HG03520 (cell line): ENCODE measurements around the gene TTC22.

Source experiments
- ATAC-seq: cut with Tn5 transposase; IDR thresholded peaks from one replicate; pipeline ENCODE4 v1.9.1; 2021; ENCODE audit warnings: mild to moderate bottlenecking, moderate library complexity; ENCODE audit not compliant: unreplicated experiment

The TTC22 gene

DNA sequence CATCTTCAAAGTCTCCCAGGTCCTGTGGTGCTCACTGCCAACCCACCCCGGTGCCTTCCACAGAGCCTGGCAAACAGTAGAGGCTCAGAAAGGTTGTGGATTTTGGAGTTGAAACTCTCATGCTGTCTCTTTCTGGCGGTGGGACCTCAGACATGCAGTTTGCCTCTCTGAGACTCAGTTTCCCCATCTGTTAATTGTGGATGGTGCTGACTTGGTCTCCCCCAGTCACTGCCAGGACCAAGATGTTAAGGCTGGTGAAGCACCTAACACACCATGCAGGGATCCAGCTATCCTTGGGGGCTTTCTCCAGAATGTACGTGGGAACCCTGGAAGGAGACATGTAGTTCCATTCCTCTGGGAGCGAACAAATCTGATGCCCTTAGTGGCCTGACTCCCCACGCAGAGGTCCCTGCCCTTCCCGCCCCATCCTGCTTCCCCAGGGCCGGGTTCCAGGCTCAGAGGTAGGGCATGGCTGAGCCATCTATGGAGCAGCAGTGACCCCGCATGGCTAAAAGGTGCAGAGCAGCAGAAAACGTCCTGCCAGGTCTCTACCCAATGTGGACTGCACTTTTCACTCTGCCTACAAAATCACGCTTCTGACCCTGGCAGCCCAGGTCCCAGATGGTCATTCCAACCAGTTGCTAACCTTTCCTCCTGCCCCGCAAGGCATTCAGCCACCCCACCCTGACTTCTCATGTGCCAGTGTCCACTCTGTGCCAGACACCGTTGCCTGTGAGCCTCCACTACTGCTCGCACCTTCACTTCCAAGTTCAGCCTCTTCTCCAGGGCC, 9.2 kb upstream of the TTC22 start:
- ATAC-seq = no peak

- no peak for ATAC-seq
Observed at GRCh38 chr1:54809496-54810074, 8.5 kb upstream of the TTC22 start.

- no peak for ATAC-seq
Observed at GRCh38 chr1:54808443-54809207, 7.5 kb upstream of the TTC22 start.

DNA sequence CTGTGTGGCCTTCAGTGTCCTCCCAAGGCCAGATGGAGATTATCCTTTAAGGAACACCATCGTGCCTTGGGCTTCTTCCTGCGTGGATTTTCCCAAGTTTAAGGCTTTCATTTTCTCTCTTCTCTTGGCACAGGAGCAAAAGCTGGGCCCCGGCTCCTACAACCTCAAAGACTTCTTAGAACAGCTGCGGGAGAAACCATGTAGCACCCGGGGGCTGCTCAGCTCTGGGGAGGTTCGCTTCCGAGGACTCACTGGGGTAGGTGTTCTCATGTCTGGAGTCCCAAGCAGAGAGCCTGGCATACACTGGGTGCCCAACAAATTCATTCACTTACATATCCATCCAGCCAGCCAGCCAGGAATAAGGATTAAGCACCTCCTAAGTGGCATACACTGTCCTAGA, 6.6 kb upstream of the TTC22 start:
- no peak for ATAC-seq

- no peak for ATAC-seq
Observed at GRCh38 chr1:54806931-54807611, 5.9 kb upstream of the TTC22 start.

GRCh38 chr1:54805981-54806381, 4.9 kb upstream of the TTC22 start:
- ATAC-seq = no peak

GRCh38 chr1:54805466-54805865, 4.3 kb upstream of the TTC22 start:
- ATAC-seq = no peak

DNA sequence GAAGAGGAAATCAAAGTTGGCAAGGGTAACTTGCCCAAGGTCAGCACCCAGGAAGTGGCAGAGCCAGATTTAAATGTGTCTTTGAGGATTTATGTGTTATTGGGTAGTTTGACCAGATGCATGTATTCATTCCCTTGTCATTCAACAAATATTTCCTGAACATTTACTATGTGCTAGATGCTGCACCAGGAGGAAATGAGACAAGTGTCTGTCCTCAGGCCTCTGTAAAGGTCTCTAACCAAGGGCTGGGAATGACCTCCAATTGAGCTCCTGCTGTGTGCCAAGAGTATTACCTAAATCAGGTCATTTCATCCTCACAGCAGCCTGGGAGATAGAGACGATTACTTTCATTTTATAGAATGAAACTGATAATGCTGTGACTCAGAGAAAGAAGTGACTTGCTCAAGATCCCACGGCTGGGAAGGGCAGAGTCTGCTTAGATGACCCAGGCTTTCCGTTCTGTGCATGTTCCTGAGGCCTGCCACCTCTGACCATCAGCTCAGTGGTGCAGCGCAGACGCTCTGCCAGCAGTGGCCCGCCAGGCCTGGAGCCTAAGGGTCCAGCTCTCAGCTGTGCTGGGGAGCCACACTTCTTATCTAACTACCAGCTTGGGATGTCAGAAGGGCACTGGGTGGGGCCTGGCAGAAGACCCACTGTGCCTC, 3.5 kb upstream of the TTC22 start:
- ATAC-seq = no peak

DNA sequence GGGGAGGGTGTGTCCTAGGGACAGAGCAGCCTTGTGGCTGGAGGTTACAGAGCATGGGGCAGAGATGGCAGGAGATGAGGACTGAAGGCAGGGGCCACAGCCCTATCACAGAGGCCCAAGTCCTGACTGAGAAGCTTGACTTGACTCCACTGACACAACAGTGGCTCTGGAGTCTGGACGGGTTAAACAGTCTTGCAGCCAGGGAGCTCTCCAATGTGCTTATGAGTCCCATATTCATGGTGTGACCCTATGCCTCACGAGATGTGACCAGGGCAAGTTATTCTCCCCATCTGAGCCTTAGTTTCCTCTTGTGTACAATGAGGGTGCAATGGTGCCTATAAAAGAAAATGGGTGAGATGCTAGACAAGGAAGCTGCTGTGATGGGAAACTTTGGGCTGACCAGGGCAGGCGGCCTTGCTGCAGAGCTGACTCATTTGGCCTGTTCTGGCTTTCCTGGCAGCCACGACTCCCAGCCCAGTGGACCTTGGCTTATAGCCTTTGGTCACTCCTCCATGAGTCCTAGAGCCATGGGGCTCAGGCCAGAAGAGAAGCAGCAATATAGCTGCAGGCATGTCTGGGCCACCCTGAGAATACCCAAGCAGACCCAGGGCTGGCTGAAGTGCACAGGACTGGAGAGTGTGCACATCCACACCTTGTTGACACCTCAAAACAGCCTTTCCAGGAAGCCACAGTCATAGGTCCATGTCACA, 2.8 kb upstream of the TTC22 start:
- ATAC-seq = no peak

DNA sequence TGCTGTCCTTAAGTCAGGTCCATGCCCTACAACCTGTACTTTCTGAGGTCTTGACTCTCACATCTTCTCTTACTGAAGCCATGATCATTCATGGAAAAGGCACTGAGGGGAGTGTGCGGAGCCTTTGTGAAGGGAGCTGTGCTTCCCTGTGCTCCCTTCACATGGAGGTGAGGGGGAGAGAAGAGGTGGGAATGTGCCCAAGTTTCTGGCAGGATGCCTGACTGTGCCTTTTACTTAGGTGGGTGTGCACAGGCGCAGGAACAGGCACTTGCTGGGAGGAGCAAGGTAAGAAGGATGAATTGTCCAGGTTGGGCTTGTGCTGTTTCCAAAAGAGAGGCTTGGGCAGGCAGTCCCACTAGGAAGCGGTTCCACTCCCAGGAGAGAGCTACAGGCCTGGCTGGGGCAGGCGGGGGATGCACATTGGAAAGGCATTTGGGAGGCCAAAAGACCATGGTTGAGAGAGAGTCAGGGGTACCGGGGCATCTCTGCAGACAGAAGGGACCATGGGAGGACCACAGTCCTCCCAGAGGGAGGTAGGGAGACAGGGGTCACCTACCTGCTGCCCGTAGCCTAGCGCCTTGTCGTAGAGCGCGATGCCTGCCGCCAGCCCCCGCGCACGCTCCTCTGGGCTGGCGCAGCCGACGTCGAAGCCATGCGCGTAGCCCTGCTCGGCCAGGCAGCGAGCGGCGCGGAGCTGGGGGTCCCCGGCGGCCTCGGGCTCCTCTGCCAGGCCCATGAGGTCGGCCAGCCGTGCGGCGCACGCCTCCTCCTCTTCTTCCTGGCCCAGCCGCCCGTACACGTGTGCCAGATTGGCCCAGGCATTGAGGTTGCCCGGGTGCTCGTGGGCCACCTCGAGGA, 853 bp downstream of the TTC22 start:
- no peak for ATAC-seq

- ATAC-seq = peak; percentile 40
Observed at GRCh38 chr1:54798769-54799641, 2.1 kb downstream of the TTC22 start.

DNA sequence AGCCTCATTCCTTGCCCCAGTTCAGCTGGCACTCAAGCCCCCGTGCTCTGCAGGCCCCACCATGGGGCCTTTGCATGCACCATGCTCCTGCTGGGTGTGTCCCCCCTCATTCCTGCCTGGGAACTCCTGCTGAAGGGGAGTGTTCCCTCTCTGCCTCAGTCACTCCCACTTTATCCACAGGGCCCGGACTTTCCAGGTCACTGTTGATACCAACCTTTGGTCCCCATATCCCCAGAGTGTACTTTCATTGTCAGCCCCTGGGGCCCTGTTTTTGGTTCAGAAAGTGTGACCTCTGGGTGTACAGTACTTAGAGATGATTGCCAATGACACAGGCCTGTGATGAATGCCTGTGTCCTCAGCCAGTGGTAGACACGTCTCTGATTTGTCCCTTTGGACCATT, 2.9 kb downstream of the TTC22 start:
- no peak for ATAC-seq

- ATAC-seq = no peak
Observed at GRCh38 chr1:54796902-54797301, 4.2 kb downstream of the TTC22 start.

DNA sequence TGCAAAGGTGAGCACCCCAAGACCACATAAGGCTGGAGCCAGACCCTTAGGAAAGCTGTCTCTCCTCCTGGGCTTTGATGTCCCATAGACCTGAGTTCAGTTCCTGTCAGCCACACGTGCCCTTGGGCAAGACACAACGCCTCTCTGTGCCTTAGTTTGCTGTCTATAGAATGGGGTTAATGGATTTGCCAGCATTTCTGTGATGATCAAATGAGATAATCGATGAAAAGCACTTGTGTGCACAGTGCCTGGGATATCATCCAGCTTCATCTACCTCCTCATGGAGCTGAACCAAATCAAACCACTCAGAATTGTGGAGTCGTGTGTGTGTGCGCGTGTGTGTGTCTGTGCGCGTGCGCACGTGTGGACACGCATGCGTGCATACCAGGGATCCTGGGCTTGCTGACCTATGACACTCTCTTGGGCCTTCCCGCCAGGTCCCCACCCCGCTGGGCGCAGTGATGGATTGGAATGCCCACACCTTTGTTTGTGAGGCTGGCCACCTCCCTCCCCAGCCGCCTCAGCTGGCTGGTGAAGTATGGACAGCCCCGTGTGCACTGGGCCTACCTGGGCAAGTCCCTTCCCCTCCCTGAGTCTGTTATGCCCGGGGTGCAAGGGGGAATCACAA, 5.2 kb downstream of the TTC22 start:
- no peak for ATAC-seq

- no peak for ATAC-seq
Observed at GRCh38 chr1:54795356-54795665, 5.8 kb downstream of the TTC22 start.

- no peak for ATAC-seq
Observed at GRCh38 chr1:54794451-54795355, 6.4 kb downstream of the TTC22 start.

GRCh38 chr1:54792686-54793282, 8.3 kb downstream of the TTC22 start:
- no peak for ATAC-seq
